ENCODE data around the gene KHSRP.
A peak's percentile ranks its signal among the peaks of the same experiment; 100 is the strongest.

The KHSRP gene

DNA sequence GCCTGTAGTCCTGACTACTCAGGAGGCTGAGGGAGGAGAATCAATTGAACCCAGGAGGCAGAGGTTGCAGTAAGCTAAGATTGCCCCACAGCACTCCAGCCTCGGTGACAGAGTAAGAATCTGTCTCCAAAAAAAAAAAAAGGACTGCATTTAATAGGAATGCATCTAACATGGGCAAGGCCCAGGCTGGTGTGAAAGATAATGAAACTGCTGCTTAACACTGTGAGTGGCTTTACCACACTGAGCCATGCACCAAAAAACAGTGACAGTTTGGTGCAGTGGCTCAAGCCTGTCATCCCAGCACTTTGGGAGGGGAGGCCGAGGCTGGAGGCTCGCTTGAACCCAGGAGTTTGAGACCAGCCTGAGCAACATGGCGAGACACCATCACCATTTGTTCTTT is 40.2 kb downstream of the KHSRP start:
- no peak for DNase-seq

DNA sequence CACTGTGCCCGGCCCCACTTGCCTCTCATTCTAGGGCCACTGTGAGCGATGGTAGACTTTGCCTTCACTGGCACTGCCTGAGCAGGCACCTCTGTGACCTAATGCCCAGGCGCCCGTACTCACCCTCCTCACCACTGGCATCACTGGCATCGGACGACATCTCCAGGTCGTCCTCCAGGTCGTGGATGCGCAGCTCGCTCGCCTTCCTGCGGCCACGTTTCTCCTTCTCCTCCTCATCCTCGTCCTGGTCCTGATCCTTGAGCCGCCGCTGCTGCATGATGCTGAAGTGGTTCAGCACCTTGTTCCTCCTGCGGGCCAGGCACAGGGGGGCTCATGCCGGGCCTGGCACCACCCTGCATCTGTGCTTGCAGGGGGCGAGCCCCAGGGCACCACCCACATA is 41.4 kb downstream of the KHSRP start:
- DNase-seq: no peak

DNA sequence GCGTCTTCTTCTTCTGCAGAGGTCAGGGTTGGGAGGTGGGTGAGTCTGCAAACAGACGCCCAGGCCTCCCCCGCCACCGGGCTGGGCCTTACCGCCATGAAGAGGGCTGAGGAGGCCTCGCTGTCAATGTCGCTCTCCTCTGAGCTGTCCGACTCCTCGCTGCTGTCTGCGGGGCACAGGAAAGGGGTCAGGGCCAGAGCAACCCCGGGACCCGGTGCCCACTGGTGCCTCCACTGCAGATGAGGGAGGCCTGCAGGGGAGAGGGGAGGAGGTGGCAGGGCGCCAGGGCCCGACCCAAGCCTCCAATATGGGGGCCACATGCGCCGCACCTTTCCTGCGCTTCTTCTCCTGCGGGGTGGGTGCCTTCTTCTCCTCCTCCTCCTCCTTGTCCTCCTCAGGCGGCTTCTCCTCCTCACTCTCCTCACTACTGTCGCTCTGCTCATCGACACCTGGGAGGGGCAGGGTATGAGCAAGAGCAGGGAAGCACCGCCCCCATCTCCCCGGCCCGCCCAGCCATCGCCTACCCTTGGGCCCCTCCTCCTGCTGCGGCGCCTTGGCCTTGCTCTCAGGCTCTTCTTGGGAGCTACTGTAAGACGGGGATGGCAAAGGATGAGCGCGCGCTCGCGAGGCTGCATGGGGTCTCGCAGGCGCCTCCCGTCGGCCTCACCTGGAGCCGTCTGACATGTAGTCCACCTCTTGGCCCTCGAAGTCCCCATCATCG is 43.4 kb downstream of the KHSRP start:
- DNase-seq: no peak

DNA sequence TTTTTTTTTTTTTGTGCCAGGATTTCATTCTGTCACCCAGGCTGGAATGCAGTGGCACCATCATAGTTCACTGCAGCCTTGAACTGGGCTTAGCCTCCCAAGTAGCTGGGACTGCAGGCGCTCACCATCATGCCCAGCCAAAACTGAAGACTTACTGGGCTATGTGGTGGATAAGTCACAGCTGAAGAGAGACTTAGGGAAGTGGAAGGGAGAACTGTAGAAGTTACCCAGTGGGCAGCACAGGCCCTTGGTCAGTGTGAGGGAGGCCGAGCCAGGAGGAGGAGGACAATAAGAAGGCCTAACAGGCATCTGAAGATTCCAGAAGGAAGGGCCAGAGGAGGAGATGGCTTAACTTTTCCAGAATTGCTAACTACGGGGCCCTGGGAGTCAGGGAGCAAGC is 44.9 kb downstream of the KHSRP start:
- no peak for DNase-seq

DNA sequence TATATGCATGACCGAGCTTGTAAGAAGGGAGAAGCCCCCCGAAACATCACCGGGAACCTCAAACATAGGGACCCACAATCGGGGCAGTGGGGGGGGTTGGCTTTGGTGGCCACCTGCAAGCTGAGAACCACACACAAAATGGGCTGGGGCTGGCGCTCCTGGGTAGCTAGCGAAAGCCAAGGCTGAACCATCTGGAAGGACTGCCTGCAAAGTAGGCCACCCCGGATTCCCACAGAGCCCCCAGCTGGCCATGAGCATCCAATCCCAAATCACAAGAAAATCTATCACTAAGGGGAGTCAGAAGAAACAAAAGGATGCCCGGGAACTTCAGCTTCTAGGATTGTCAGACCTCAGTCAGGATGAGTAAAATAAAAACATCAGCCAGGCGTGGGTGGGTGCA is 46.1 kb downstream of the KHSRP start:
- no peak for DNase-seq

DNA sequence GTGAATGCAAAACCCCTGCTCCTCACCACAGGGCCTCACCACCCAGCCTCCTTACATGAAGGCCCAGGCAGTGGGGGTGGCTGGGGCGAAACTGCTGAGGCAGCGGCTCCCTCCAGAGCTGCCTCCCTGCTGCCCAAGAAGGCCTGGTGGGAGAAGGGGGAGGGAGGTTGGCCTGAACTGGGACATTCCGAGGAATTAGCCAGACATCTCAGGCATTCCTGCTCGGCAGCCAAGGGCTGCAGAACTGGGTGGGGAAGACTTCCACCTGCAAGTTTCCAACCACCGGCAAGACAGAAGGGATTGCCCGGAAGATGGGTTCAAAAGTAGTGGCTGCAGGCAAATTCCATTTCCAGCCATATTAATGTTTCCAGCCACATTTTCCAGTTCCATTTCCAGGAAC is 46.6 kb downstream of the KHSRP start:
- no peak for DNase-seq

DNA sequence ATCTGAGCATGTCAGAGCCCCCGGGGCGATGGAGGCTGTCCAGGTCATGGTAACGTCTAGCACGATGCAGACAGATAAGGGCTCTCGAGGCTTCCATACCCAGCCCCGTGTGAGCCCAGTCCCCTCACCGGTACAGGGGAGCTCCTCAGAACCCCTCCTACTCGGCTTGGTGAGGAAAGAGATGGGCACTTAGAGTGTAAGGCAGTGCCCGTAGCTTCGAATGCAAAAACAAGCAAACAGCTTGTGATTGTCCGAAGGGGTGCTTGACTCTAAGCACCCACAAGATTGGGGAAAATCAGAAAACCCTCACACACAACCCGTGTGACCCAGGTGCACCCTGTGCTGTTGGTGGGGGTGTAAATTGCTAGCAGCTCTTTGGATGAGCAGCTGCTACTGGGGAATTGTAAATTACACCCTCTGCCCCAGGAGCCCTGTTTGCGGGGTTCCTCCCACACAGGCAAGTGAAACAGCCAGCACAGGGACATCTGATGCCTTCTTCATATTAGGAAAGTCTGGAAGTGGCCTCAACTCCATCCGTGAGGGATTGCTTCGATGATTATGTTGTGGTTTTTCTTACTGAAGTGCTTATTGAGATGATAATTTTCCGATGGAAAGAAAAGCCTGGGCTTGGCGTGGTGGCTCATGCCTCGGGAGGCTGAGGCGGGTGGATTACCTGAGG is 48.0 kb downstream of the KHSRP start:
- no peak for DNase-seq

DNA sequence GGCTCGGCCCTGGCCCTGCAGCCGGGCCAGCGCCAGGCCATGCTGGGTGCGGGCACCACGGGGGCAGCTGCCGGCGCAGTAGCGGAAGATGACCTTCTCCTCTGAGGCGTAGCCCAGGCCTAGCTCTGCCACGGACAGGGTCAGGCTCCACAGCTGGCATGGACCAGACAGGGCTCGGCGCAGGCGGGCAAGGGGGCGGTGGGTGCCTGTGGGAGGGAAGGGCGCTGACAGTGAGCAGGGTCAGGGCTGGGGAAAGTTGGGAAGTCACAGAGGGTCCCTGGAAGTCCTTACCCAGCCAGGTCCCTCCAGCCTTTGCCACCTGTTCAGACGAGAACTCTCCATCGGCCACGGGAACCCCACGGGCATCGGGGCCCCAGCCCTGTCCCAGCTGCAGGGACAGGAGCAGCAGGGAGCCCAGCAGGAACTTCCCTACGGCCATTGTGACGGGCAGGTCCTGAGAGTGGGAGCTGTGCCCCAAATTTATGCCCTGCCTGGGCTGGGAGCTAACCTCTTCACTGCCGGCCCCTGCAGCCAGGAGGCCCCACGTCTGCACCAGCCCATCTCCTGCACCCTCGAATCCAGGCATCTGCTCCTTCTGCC is 49.1 kb downstream of the KHSRP start, which contains the start of gene PSPN:
PSPN (minus strand) TSS at position 523 of the 600 bp plus-strand sequence; CDS start at position 439, 84 bp downstream.
- DNase-seq: no peak

DNA sequence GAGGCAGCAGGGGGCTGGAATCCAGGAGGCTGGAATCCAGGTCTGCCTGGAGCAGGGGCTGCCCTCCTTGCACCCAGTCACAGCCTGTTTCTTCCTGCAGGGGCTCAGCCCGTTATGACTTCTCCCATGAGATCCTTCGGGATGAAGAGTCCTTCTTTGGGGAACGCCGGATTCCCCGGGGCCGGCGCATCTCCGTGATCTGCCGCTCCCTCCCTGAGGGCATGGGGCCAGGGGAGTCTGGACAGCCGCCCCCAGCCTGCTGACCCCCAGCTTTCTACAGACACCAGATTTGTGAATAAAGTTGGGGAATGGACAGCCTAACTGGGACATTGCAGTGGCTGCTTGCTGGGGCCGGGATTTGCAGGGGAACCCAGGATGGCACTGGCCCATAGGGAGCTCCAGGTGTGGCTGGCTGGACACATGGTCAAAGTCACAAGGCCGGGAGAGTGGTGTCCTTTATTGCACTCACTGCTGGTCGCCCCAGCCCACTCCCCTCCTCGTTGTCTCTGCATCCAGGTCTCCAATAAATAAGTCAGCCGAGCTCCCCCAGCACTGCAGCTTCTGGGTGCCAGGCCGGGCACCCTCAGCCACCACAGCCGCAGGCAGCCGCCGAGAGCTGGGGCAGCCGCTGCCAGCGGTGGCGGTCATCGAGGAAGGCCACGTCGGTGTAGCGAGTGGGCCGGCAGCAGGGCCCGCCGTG is 49.8 kb downstream of the KHSRP start:
- no peak for DNase-seq

DNA sequence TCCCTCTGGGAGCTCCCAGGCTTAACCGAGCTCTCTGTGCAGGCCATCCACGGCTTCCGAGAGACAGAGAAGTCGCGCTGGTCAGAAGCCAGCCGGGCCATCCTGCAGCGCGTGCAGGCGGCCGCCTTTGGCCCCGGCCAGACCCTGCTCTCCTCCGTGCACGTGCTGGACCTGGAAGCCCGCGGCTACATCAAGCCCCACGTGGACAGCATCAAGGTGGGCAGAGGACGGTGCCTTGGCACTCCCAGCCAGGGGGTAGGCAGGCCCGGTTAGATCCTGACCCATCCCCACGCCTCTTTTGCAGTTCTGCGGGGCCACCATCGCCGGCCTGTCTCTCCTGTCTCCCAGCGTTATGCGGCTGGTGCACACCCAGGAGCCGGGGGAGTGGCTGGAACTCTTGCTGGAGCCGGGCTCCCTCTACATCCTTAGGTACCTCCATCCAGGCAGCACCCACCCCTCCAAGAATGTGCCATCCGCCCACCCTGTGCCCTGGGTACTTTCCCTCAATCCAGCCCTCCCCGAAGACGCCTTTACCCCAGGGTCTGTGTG is 50.4 kb downstream of the KHSRP start:
- DNase-seq: no peak

DNA sequence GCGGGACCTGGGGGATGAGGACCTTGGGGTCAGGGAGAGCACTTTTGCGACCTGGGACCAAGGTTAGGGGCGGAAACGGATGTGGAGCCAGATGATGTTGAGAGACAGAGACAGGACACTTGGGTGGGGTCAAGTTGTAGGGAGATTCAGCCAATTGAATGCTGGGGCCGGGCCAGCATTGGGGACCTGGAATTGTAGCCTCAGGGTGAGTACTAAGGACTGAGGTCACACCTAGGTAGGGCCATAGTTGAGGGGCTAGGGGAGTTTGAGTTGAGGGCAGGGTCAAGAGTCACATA is 50.9 kb downstream of the KHSRP start:
- DNase-seq: no peak

DNA sequence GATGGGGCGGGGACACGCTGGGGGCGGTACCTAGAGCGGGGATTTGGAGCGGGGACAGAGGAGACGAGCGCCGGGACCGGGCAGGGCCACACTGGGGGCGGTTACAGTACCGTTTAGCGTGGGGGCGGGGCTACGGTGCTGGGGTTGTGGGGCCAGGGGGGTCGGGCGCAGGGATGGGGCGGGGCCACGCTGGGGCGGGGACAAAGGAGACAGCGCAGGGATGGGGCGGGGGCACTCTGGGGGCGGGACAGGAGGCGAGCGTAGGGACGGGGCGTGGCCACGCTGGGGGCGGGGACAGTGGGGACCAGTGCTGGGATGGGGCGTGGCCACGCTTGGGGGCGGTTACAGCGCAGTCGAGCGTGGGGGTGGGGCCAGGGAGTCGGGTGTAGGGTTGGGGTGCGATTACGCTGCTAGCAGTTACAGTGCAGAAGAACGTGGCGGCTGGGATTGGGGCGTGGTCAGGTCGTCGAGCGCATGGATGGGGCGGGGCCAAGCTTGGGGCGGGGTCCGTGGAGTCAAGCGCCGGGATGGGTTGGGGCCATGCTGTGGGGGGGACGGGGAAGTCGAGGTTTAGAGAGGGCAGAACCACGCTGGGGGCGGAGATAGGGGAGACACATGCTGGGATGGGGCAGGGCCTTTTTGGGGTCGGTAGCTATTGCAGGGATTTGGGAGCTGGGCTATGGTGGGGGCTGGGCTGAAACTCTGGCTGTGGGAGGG is 51.4 kb downstream of the KHSRP start:
- DNase-seq: peak; percentile 98

DNA sequence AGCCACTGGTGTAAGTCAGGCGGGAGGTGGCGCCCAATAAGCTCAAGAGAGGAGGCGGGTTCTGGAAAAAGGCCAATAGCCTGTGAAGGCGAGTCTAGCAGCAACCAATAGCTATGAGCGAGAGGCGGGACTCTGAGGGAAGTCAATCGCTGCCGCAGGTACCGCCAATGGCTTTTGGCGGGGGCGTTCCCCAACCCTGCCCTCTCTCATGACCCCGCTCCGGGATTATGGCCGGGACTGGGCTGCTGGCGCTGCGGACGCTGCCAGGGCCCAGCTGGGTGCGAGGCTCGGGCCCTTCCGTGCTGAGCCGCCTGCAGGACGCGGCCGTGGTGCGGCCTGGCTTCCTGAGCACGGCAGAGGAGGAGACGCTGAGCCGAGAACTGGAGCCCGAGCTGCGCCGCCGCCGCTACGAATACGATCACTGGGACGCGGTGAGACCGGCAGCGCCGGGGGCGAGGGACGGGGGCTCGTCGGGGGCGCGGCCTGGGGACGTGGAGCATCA is 52.0 kb downstream of the KHSRP start, which contains the start of gene ALKBH7:
ALKBH7 (plus strand) TSS at position 201 of the 502 bp plus-strand sequence; CDS start at position 228, 27 bp downstream.
- peak; percentile 100 for DNase-seq

DNA sequence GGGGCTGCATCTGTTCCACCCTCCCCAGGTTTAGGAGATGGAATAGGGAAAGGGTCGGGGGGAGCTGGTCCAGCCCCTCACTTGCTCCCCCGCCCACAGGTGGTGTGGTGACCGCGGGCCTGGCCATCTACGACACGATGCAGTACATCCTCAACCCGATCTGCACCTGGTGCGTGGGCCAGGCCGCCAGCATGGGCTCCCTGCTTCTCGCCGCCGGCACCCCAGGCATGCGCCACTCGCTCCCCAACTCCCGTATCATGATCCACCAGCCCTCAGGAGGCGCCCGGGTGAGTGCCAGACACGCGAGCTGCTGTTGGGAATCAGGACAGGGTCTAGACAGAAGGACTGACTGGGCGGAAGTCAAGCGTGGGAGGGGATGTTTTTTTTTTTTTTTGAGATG is 60.3 kb downstream of the KHSRP start:
- DNase-seq: no peak

Measured in inflammatory macrophage (primary cell).